ENCODE measurements around the gene ALPK1. TPM values are rescaled to one million over a fixed set of nuclear protein-coding genes. Genes with fewer than 3 reads are reported as not detected.

The ALPK1 gene
- polyA plus RNA-seq, 1 donor from 2014 or later = 0.10 TPM

GRCh38 chr4:112386071-112386470 is 88.9 kb downstream of the ALPK1 start:
- no peak overlapping the region for H3K4me2 ChIP-seq (ENCODE audit: low read length)
- no peaks in the 10 kb centered on the region for H3F3A ChIP-seq (ENCODE audit: insufficient read depth, low read length, poor library complexity, severe bottlenecking)
- no peaks in the 10 kb centered on the region for H4K20me1 ChIP-seq (ENCODE audit: insufficient read depth)
- H3K27me3 ChIP-seq (ENCODE audit: insufficient read depth, low read depth, low read length) = no peaks in the 10 kb centered on the region
- H3K79me2 ChIP-seq (replicated peaks; ENCODE audit: insufficient read depth, low read length) = no peaks in the 10 kb centered on the region
- H2AFZ ChIP-seq (ENCODE audit: low read depth, low read length) = no peak overlapping the region
- no peaks in the 10 kb centered on the region for H3K9me2 ChIP-seq (ENCODE audit: insufficient read depth, low read length)
- no peaks in the 10 kb centered on the region for H3K36me3 ChIP-seq (ENCODE audit: insufficient read depth, low read length)
- no peak overlapping the region for H3K9ac ChIP-seq (ENCODE audit: low read length)
- TF ChIP-seq MXI1 (conservative IDR thresholded peaks at IDR 0.05; ENCODE audit: poor library complexity, severe bottlenecking) (no peak), EP300 (conservative IDR thresholded peaks at IDR 0.05; ENCODE audit: poor library complexity, severe bottlenecking) (no peak), SMC3 (conservative IDR thresholded peaks at IDR 0.05; ENCODE audit: poor library complexity) (no peak), TAF1 (IDR thresholded peaks at IDR 0.05; ENCODE audit: low read depth) (no peak), EZH2 (IDR thresholded peaks at IDR 0.05; ENCODE audit: borderline replicate concordance, insufficient read depth, low read length, poor library complexity, severe bottlenecking) (no peak), REST (IDR thresholded peaks at IDR 0.05; ENCODE audit: borderline replicate concordance) (no peak), POLR2AphosphoS5 (IDR thresholded peaks at IDR 0.05) (no peak), RAD21 (conservative IDR thresholded peaks at IDR 0.05) (no peak)
- TF ChIP-seq, protein P1, sequence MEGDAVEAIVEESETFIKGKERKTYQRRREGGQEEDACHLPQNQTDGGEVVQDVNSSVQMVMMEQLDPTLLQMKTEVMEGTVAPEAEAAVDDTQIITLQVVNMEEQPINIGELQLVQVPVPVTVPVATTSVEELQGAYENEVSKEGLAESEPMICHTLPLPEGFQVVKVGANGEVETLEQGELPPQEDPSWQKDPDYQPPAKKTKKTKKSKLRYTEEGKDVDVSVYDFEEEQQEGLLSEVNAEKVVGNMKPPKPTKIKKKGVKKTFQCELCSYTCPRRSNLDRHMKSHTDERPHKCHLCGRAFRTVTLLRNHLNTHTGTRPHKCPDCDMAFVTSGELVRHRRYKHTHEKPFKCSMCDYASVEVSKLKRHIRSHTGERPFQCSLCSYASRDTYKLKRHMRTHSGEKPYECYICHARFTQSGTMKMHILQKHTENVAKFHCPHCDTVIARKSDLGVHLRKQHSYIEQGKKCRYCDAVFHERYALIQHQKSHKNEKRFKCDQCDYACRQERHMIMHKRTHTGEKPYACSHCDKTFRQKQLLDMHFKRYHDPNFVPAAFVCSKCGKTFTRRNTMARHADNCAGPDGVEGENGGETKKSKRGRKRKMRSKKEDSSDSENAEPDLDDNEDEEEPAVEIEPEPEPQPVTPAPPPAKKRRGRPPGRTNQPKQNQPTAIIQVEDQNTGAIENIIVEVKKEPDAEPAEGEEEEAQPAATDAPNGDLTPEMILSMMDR (IDR thresholded peaks at IDR 0.05; ENCODE audit: poor library complexity, severe bottlenecking) = no peak
- H3K4me3 ChIP-seq (ENCODE audit: low read length) = no peak overlapping the region
- no peak overlapping the region for H3K27ac ChIP-seq (ENCODE audit: low read length)
- no peaks in the 10 kb centered on the region for H3K9me3 ChIP-seq (ENCODE audit: low read length)

DNA sequence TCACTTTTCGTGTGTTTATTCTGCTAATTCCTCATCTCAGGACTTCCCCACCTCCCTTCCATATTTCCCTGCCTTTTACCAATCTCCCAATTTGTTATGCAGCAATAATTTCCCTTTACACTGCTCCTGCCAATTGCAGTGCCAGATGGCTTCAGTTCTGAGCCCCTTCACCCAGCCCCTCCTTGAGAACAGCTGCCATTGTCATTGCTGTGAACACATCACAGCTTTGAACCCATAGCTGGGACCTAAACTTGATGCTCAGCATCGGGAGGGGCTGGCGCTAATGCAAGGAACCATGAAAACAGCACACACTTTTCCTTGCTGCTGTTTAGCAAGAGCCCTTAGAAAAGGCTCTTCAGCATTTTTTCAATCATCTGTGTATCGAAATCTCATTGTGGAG is 104.9 kb downstream of the ALPK1 start:
- Histone ChIP-seq H3K79me2 (replicated peaks; ENCODE audit: insufficient read depth, low read length) (no peaks in the 10 kb centered on the region), H3K36me3 (ENCODE audit: insufficient read depth, low read length) (no peaks in the 10 kb centered on the region), H3K9ac (ENCODE audit: low read length) (no peak overlapping the region), H3K27me3 (ENCODE audit: insufficient read depth, low read depth, low read length) (no peaks in the 10 kb centered on the region), H3F3A (ENCODE audit: insufficient read depth, low read length, poor library complexity, severe bottlenecking) (no peaks in the 10 kb centered on the region), H3K4me2 (ENCODE audit: low read length) (no peak overlapping the region), H3K9me3 (ENCODE audit: low read length) (no peaks in the 10 kb centered on the region), H2AFZ (ENCODE audit: low read depth, low read length) (no peak overlapping the region), H3K9me2 (ENCODE audit: insufficient read depth, low read length) (no peaks in the 10 kb centered on the region), H3K4me3 (ENCODE audit: low read length) (no peak overlapping the region), H3K27ac (ENCODE audit: low read length) (no peak overlapping the region), H4K20me1 (ENCODE audit: insufficient read depth) (no peaks in the 10 kb centered on the region)
- TF ChIP-seq TAF1 (IDR thresholded peaks at IDR 0.05; ENCODE audit: low read depth) = no peak
- TF ChIP-seq, protein P1 (IDR thresholded peaks at IDR 0.05; ENCODE audit: poor library complexity, severe bottlenecking) = no peak
- no peak for TF ChIP-seq POLR2AphosphoS5 (IDR thresholded peaks at IDR 0.05)
- no peak for TF ChIP-seq SMC3 (conservative IDR thresholded peaks at IDR 0.05; ENCODE audit: poor library complexity)
- TF ChIP-seq RAD21 (conservative IDR thresholded peaks at IDR 0.05) = no peak
- TF ChIP-seq EP300 (conservative IDR thresholded peaks at IDR 0.05; ENCODE audit: poor library complexity, severe bottlenecking) = no peak
- TF ChIP-seq EZH2 (IDR thresholded peaks at IDR 0.05; ENCODE audit: borderline replicate concordance, insufficient read depth, low read length, poor library complexity, severe bottlenecking) = no peak
- TF ChIP-seq MXI1 (conservative IDR thresholded peaks at IDR 0.05; ENCODE audit: poor library complexity, severe bottlenecking) = no peak

All from neural cell (in vitro differentiated cells).